ENCODE data around the gene GLP1R.

GRCh38 chr6:39075807-39076622, 27.4 kb downstream of the GLP1R start:
- TF ChIP-seq, protein P1, sequence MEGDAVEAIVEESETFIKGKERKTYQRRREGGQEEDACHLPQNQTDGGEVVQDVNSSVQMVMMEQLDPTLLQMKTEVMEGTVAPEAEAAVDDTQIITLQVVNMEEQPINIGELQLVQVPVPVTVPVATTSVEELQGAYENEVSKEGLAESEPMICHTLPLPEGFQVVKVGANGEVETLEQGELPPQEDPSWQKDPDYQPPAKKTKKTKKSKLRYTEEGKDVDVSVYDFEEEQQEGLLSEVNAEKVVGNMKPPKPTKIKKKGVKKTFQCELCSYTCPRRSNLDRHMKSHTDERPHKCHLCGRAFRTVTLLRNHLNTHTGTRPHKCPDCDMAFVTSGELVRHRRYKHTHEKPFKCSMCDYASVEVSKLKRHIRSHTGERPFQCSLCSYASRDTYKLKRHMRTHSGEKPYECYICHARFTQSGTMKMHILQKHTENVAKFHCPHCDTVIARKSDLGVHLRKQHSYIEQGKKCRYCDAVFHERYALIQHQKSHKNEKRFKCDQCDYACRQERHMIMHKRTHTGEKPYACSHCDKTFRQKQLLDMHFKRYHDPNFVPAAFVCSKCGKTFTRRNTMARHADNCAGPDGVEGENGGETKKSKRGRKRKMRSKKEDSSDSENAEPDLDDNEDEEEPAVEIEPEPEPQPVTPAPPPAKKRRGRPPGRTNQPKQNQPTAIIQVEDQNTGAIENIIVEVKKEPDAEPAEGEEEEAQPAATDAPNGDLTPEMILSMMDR (IDR thresholded peaks at IDR 0.05; ENCODE audit: borderline replicate concordance, extremely low read depth, low read length, poor library complexity, severe bottlenecking): no peak
- no peak for TF ChIP-seq EZH2 (IDR thresholded peaks at IDR 0.05; ENCODE audit: borderline replicate concordance, low read depth, low read length, severe bottlenecking)

All from DND-41 (cell line).